ENCODE data around the gene ZNF224. TPM values are rescaled to one million over a fixed set of nuclear protein-coding genes. Genes with fewer than 3 reads are reported as not detected.

The ZNF224 gene
- polyA plus RNA-seq, 1 of the 3 experiments (the other 2 are of a cell fraction) = 13.9 TPM

DNA sequence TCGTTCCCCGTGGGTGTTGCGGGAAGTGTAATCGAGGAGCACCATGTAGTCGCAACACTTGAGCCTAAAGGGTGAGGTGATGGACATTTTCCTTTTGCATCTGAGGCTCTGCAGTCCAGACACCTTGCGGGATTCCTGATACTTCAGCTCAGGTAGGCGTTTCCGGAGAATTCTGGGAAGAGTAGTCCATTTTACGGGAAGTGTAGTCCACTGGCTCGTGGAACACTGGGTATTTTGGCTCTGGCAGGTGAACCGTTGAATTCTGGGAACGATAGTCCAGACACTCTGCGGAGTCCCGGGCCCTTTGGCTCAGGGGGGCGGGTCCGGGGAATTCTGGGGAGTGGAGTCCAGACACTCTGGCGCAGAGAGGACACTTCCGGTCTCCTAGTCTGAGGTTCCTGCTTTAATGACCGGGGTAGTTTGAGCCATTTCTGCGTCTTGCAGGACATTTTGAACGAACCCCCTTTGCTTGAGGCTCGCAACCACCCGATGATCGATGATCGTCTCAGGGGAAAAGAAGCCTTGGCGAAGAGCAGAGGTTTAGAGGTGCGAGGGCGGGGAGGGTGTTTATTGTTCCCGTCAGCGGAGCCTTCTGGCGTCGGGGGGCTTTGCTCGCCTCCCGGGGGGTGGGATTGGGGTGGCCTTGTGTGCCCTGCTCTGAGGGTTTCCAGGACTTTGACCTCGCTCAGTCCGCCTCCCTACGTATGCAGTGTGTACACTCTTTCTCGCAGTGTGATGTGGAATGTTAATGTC lies 42.3 kb upstream of the ZNF224 start, which contains the start of gene ZNF223 (continued):
- TF ChIP-seq MXI1 (IDR thresholded peaks at IDR 0.05; ENCODE audit: low read depth, low read length) = peak; percentile 72
- TF ChIP-seq, protein P1, sequence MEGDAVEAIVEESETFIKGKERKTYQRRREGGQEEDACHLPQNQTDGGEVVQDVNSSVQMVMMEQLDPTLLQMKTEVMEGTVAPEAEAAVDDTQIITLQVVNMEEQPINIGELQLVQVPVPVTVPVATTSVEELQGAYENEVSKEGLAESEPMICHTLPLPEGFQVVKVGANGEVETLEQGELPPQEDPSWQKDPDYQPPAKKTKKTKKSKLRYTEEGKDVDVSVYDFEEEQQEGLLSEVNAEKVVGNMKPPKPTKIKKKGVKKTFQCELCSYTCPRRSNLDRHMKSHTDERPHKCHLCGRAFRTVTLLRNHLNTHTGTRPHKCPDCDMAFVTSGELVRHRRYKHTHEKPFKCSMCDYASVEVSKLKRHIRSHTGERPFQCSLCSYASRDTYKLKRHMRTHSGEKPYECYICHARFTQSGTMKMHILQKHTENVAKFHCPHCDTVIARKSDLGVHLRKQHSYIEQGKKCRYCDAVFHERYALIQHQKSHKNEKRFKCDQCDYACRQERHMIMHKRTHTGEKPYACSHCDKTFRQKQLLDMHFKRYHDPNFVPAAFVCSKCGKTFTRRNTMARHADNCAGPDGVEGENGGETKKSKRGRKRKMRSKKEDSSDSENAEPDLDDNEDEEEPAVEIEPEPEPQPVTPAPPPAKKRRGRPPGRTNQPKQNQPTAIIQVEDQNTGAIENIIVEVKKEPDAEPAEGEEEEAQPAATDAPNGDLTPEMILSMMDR (IDR thresholded peaks at IDR 0.05) = no peak
- TF ChIP-seq, protein P2, sequence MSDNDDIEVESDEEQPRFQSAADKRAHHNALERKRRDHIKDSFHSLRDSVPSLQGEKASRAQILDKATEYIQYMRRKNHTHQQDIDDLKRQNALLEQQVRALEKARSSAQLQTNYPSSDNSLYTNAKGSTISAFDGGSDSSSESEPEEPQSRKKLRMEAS (IDR thresholded peaks at IDR 0.05; ENCODE audit: low read depth) = peak; percentile 72
- no peak for TF ChIP-seq JUND (IDR thresholded peaks at IDR 0.05)
- TF ChIP-seq, protein P3, sequence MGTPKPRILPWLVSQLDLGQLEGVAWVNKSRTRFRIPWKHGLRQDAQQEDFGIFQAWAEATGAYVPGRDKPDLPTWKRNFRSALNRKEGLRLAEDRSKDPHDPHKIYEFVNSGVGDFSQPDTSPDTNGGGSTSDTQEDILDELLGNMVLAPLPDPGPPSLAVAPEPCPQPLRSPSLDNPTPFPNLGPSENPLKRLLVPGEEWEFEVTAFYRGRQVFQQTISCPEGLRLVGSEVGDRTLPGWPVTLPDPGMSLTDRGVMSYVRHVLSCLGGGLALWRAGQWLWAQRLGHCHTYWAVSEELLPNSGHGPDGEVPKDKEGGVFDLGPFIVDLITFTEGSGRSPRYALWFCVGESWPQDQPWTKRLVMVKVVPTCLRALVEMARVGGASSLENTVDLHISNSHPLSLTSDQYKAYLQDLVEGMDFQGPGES (IDR thresholded peaks at IDR 0.05; ENCODE audit: low read depth, low read length) = no peak
- TF ChIP-seq RCOR1 (IDR thresholded peaks at IDR 0.05; ENCODE audit: low read length) = peak; percentile 42; the same call in 1 of the 2 replicates
- peak; percentile 95 for TF ChIP-seq CHD2 (IDR thresholded peaks at IDR 0.05; ENCODE audit: low read length, partially characterized antibody)
- TF ChIP-seq GATA2 (CRISPR knock-in tag; IDR thresholded peaks at IDR 0.05) = no peak
- no peak for TF ChIP-seq FOXM1 (IDR thresholded peaks at IDR 0.05; ENCODE audit: low read depth)
- TF ChIP-seq TEAD4 (IDR thresholded peaks at IDR 0.05; ENCODE audit: borderline replicate concordance, insufficient read depth) = no peak
- 0 out of 2 replicates have a peak, but pooled peaks have one; percentile 2 for TF ChIP-seq RAD21 (IDR thresholded peaks at IDR 0.05; ENCODE audit: low read length)
- TF ChIP-seq, protein P4, sequence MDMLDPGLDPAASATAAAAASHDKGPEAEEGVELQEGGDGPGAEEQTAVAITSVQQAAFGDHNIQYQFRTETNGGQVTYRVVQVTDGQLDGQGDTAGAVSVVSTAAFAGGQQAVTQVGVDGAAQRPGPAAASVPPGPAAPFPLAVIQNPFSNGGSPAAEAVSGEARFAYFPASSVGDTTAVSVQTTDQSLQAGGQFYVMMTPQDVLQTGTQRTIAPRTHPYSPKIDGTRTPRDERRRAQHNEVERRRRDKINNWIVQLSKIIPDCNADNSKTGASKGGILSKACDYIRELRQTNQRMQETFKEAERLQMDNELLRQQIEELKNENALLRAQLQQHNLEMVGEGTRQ (IDR thresholded peaks at IDR 0.05; ENCODE audit: borderline replicate concordance, low read depth, low read length) = no peak
- TF ChIP-seq RFX5 (IDR thresholded peaks at IDR 0.05; ENCODE audit: low read length) = no peak
- no peak for TF ChIP-seq NRF1 (IDR thresholded peaks at IDR 0.05; ENCODE audit: low read depth, low read length)
- TF ChIP-seq YY1 (IDR thresholded peaks at IDR 0.05; ENCODE audit: low read depth) = peak; percentile 82; the same call in 1 of the 2 replicates
- no peak for TF ChIP-seq SMC3 (IDR thresholded peaks at IDR 0.05; ENCODE audit: low read depth, low read length)
- TF ChIP-seq, protein P5, sequence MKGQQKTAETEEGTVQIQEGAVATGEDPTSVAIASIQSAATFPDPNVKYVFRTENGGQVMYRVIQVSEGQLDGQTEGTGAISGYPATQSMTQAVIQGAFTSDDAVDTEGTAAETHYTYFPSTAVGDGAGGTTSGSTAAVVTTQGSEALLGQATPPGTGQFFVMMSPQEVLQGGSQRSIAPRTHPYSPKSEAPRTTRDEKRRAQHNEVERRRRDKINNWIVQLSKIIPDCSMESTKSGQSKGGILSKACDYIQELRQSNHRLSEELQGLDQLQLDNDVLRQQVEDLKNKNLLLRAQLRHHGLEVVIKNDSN (IDR thresholded peaks at IDR 0.05; ENCODE audit: borderline replicate concordance, low read depth) = no peak

Data from SK-N-SH (cell line).